Subcutaneous adipose tissue (tissue), 4 donors: ENCODE results near the gene GALNT12. TPM values are rescaled to one million over a fixed set of nuclear protein-coding genes. Genes with fewer than 3 reads are reported as not detected.

Experiments
- CTCF ChIP-seq: fragments of 450-650 bp; IDR thresholded peaks from one replicate; pipeline ENCODE4 v1.5.1; 2016; ENCODE audit warnings: low read depth, mild to moderate bottlenecking, control low read depth, antibody characterized with exemption, moderate library complexity
- total RNA-seq, 4 donors: library from RNA; depleted of rRNA; stranded (reverse); fragments of >200 nt; gene quantifications; one replicate each; pipeline ENCODE4 v1.1.0, GENCODE V29; 2016

GALNT12 gene
- total RNA-seq, 4 donors from 2014 or later = 1.9 to 8.5 (median 3.7) TPM

GRCh38 chr9:98869078-98869745, 61.7 kb downstream of the GALNT12 start:
- TF ChIP-seq CTCF = no peak

DNA sequence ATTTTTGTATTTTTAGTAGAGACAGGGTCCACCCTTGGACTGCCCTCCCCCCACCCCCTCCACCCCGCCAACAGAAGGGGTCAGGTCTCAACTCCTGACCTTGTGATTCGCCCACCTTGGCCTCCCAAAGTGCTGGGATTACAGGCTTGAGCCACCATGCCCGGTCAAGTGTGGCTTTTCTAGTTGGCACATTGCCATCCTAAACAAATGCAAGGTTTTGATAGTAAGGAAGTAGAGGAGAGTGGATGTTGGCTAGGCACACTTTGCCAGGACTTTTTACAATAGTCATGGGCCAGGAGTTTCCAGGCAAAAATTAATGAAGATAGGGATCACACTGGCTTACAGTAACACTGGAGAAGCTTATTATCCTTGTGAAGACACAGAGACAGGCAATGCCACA, 62.4 kb downstream of the GALNT12 start:
- TF ChIP-seq CTCF = no peak

- no peak for TF ChIP-seq CTCF
These were observed 63.5 kb downstream of the GALNT12 start for GRCh38 chr9:98870782-98871557.

- TF ChIP-seq CTCF = no peak
These were observed 64.1 kb downstream of the GALNT12 start for GRCh38 chr9:98871558-98872065.

DNA sequence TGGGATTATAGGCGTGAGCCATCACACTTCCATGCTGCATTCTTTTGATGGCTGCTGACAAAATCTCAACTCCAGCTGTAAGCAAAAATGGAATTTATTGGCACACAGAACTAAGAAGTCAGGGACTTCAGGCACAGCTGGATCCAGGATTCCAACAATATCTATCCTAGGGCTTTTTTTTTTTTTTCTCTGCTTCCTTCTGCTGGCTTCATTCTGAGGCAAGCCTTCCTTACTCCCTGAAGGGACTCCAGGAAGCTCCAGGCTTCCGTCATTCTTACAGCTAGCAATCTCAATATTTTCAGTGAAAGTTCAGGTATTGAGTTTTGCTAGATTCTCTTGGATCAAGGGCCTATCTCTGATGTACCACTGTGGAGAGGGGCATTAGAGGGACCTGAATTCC, 66.1 kb downstream of the GALNT12 start:
- no peak for TF ChIP-seq CTCF

DNA sequence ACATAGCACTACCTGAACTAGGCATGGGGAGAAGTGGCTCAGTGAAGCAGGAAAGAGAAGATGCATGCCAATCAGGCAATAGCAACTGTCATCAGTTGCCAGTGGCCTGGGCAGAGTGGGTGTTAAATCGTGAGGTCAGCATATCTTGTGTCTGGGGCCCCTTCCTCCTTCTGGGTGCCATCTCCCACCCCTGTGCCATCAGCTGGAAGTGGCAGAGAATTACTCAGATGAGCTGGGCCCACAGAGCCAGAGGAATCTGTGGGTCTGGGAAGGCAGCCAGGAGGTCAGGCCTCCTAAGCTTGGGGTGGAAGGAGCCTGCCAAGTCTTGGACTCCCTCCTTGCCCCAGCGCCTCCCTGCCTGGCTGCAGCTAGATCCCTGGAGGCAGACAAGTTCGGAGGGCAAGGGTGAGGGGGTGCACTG, 66.5 kb downstream of the GALNT12 start:
- TF ChIP-seq CTCF = no peak

DNA sequence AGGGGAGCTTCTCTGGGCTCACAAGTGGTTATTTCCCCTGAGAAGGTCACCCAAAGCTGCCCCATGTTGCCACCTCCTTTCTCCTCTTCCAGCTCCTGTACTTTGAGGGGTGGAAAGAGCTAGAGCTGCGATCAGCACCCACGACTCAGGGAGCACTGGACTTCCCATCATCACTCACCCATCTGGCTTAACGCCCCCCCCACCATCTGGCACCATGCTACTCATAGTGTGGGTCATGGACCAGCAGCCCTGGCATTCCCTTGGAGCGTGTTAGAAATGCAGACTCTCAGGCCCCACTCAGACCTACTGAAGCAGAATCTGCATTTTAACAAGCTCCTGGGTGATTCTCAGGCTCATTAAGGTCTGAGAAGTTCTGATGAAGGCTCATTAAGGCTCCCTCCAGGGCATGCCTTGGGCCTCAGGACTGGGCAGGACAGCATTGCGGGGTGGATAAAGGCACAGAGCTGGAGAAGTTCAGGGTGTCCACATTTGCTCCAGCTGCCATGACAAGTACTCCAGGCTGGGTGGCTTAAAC, 67.3 kb downstream of the GALNT12 start:
- TF ChIP-seq CTCF = no peak
